Astrocyte (in vitro differentiated cells and primary cell): ENCODE data around the gene OR52A1.

ENCODE experiments used
- CTCF ChIP-seq: IDR thresholded peaks from 2 replicates; pipeline ENCODE4 v1.5.1; 2011; ENCODE audit warnings: low read depth, mild to moderate bottlenecking, inconsistent platforms, low read length, moderate library complexity; ENCODE audit not compliant: insufficient read depth
- EZH2 ChIP-seq: IDR thresholded peaks from 2 replicates; pipeline ENCODE4 v1.6.1; 2012; ENCODE audit warnings: mild to moderate bottlenecking, low read length, inconsistent platforms; ENCODE audit not compliant: insufficient read depth

DNA sequence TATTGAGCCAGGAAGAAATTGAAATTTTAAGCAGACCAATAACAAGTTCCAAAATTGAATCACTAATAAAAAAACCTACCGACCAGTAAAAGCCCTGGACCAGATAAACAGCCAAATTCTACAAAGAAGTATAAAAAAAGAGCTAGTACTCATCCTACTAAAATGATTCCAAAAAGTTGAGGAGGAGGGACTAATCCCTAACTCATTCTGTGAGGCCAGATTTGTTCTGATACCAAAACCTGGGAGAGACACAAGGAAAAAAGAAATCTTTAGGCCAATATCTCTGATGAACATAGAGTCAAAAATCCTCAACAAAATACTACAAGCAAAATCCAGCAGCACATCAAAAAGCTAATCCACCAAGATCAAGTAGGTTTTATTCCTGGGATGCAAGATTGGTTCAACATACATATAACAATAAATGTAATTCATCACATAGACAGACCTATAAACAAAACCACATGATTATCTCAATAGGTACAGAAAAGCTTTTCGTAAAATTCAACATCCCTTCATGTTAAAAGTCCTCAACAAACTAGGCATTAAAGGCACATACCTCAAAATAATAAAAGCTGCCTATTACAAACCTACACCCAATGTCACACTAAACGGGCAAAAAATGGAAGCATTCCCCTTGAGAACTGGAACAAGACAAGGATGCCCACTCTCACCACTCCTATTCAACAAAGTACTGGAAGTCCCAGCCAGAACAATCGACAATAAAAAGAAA is 29.5 kb downstream of the OR52A1 start:
- TF ChIP-seq CTCF (no peak), EZH2 (no peak)
